K562 (cell line): ENCODE data around the gene OR52A5. TPM values are rescaled to one million over a fixed set of nuclear protein-coding genes. Genes with fewer than 3 reads are reported as not detected.
A peak's percentile ranks its signal among the peaks of the same experiment; 100 is the strongest.

Source experiments
- ETS1 ChIP-seq: conservative IDR thresholded peaks from 2 replicates; pipeline ENCODE4 v1.6.1; 2011; ENCODE audit warnings: low read depth, mild to moderate bottlenecking, low read length; ENCODE audit not compliant: control insufficient read depth
- FOXM1 ChIP-seq, 2 experiments: fragments of 450-650 bp in 1 of 2; sonication (generic) in 1 of 2; formaldehyde crosslinking in 1 of 2; IDR thresholded peaks; 2 replicates each; pipeline versions ENCODE4 v1.6.1 to v1.9.0; 2017 to 2022; ENCODE audit warnings: low read depth in 2 of 2, mild to moderate bottlenecking in 2 of 2, missing genetic modification reagents in 1 of 2, moderate library complexity in 1 of 2
- NUFIP1 ChIP-seq: fragments of 450-650 bp; IDR thresholded peaks from 2 replicates; pipeline ENCODE4 v1.6.1; 2018; ENCODE audit not compliant: partially characterized antibody
- RUNX1 ChIP-seq: sonication (generic); IDR thresholded peaks from 2 replicates; pipeline ENCODE4 v1.6.1; 2016; ENCODE audit warnings: antibody characterized with exemption, low read depth
- SIRT6 ChIP-seq: IDR thresholded peaks from one replicate; pipeline ENCODE4 v1.6.1; 2012; ENCODE audit warnings: low read depth, mild to moderate bottlenecking, control low read depth, inconsistent platforms, low read length, moderate library complexity
- SLC30A9 ChIP-seq: fragments of 250-450 bp; sonication (Bioruptor Pico); IDR thresholded peaks from 2 replicates; pipeline ENCODE4 v1.8.0; 2022; ENCODE audit warnings: mild to moderate bottlenecking, moderate library complexity
- XRCC5 ChIP-seq: fragments of 200-400 bp; formaldehyde crosslinking; IDR thresholded peaks from 2 replicates; pipeline ENCODE4 v1.6.1; 2017; ENCODE audit warnings: low read depth, mild to moderate bottlenecking, low read length
- ZBTB40 ChIP-seq, 2 experiments: fragments of 450-650 bp in 1 of 2; sonication (generic) in 1 of 2; formaldehyde crosslinking in 1 of 2; IDR thresholded peaks; 2 replicates each; pipeline versions ENCODE4 v1.7.1 to v1.9.0; 2016 to 2022; ENCODE audit warnings: inconsistent platforms in 1 of 2, mild to moderate bottlenecking in 1 of 2, missing genetic modification reagents in 1 of 2
- ZNF197 ChIP-seq: fragments of 200-800 bp; sonication (Bioruptor generic); IDR thresholded peaks from 2 replicates; pipeline ENCODE4 v1.6.1; 2016; ENCODE audit warnings: low read depth, missing genetic modification characterization, missing compliant biosample characterization
- ZNF3 ChIP-seq: fragments of 250-450 bp; sonication (Bioruptor Pico); IDR thresholded peaks from 2 replicates; pipeline ENCODE4 v1.5.0; 2021; ENCODE audit warnings: mild to moderate bottlenecking, moderate library complexity
- ZNF639 ChIP-seq, 2 experiments: fragments of 200-800 bp in 1 of 2; sonication (Bioruptor generic) in 1 of 2; sonication (generic) in 1 of 2; formaldehyde crosslinking in 1 of 2; IDR thresholded peaks in 1 of 2; conservative IDR thresholded peaks in 1 of 2; 2 replicates each; pipeline versions ENCODE4 v1.5.0 to v1.6.1; 2016 to 2020; ENCODE audit warnings: missing compliant biosample characterization in 1 of 2, missing genetic modification characterization in 1 of 2, missing genetic modification reagents in 1 of 2
- ZNF717 ChIP-seq: fragments of 250-450 bp; sonication (Bioruptor Pico); IDR thresholded peaks from 2 replicates; pipeline ENCODE4 v1.5.0; 2021
- polyA plus RNA-seq, 8 experiments: library from polyadenylated mRNA; depleted of rRNA in 4 of 8; stranded (reverse) in 5 of 8; unstranded in 3 of 8; fragments of >200 nt; fragmentation: Nextera tagmentation in 2 of 8; fragmentation: Illumina TruSeq in 1 of 8; extraction: Ambion mirVana in 2 of 8; extraction: Trizol in 1 of 8; gene quantifications; 2 replicates each; pipeline versions ENCODE4 v1.2.1 to v1.2.3, GENCODE V29; 2011 to 2014; ENCODE audit warnings: inconsistent platforms in 1 of 8, missing spikeins in 1 of 8
- total RNA-seq, 7 experiments: library from RNA; depleted of rRNA in 6 of 7; stranded (reverse); fragments of >200 nt in 6 of 7; fragmentation: Illumina TruSeq in 2 of 7; extraction: Trizol in 2 of 7; gene quantifications; 2 replicates each; pipeline versions ENCODE4 v1.2.1 to v1.2.3, GENCODE V29; 2011 to 2021; ENCODE audit warnings: low replicate concordance in 1 of 7

OR52A5 gene
- total and polyA plus RNA-seq, 9 of the 15 experiments (the other 6 are each of a cell fraction or from before 2014, with no cell fraction given): 0.04 to 1.1 (median 0.94) TPM; not detected in 6

- TF ChIP-seq ZBTB40 (IDR thresholded peaks at IDR 0.05): no peak
- no peak for TF ChIP-seq ZBTB40 (CRISPR knock-in tag; IDR thresholded peaks at IDR 0.05)
- peak in 1 of 2 experiments; percentile 43; a peak in 2 of 4 replicates for TF ChIP-seq ZNF639 (CRISPR knock-in tag; conservative IDR thresholded peaks at IDR 0.05 in 1 of 2, IDR thresholded peaks at IDR 0.05 in 1 of 2)
- TF ChIP-seq SIRT6: no peak
- no peak for TF ChIP-seq RUNX1
- no peak for TF ChIP-seq ETS1
- TF ChIP-seq ZNF717 (CRISPR knock-in tag): no peak
- TF ChIP-seq ZNF197 (CRISPR knock-in tag): no peak
- TF ChIP-seq FOXM1 (IDR thresholded peaks at IDR 0.05; ENCODE audit: low read depth): peak; percentile 76; the same call in 1 of the 2 replicates
- no peak for TF ChIP-seq FOXM1 (CRISPR knock-in tag; IDR thresholded peaks at IDR 0.05; ENCODE audit: low read depth)
- no peak for TF ChIP-seq ZNF3
- TF ChIP-seq NUFIP1: no peak
- no peak for TF ChIP-seq XRCC5
- no peak for TF ChIP-seq SLC30A9 (CRISPR knock-in tag)
Observed at GRCh38 chr11:5131584-5132335, 6.4 kb downstream of the OR52A5 start (continued).
